ENCODE measurements around the gene BTRC. TPM values are rescaled to one million over a fixed set of nuclear protein-coding genes. Genes with fewer than 3 reads are reported as not detected.

The BTRC gene
- polyA plus RNA-seq, 5 donors = 22.7 to 26.1 (median 25.7) TPM

DNA sequence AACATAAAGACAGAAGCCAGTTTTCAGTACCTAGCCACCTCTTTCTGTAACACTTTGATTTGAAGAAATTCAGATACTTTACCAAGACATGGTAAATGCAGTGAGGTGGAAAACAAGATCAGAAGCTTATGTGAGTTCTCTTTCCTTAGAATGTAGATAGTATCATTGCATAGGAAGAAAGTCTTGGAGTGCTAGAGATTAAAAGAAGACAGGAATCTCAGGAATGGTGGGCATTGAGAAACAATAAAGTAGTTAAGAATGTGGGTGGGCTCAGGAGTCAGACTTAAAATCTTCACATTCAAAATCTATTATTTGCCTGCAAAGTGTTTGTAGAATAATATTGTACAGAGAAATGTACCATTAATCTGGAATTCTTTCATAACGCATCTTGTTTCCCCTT is 175.2 kb downstream of the BTRC start:
- DNase-seq = no peak

DNA sequence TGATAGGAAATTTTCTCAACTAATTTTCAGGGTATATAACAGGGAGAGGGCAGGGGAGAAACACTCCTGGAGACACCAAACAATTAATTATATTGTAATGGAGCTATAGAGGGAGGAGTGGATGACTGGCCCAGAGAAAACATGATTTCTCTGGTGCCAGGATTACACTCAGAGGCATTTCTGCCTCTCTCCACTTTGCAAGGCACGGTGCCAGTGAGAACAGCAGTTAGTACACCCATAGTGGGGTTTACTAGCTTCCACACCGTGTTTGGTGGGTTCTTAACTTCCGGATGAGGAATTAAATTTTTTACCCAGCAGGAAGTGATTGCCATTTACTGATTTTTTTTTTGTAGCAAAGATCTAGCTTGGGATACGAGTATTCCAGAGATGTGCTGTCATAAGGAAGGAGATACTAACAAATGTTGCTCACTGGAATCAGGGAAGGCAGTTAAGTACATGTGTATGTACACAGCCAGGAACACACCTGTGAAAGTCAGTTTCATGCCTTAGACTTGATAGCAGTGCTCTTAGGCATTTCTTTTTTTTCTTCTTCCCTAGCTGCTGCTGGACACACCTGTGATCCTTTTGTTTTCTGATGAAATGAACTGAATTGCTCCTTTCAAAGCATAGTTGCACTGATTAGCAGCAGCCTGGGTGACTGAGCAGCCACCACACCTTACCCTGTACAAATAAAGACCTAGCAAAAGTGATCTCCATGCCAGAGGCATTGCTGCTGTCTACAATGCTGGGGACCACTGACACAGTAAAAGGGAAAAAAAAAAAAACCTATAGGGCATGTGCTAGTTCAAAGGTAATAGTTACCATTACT is 176.0 kb downstream of the BTRC start:
- no peak for DNase-seq

DNA sequence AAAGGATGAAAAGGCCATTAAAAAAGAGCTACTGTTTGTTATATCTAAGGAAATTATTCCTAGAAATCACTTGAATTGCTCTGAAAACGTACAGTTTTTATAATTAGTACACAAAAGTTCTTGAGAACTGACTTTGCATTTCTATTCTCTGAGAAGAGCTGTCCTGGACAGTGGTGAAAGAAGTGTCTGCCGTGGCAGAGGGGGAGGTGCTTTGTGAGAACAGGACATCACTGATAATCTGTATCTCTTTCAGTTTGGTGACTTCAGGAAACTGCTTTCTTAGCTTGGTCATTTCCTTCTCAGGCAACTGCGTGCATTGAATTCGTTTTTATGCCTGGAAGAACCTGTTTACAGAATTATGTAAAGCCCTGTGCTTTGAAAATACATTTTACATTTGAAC is 182.0 kb downstream of the BTRC start:
- no peak for DNase-seq

DNA sequence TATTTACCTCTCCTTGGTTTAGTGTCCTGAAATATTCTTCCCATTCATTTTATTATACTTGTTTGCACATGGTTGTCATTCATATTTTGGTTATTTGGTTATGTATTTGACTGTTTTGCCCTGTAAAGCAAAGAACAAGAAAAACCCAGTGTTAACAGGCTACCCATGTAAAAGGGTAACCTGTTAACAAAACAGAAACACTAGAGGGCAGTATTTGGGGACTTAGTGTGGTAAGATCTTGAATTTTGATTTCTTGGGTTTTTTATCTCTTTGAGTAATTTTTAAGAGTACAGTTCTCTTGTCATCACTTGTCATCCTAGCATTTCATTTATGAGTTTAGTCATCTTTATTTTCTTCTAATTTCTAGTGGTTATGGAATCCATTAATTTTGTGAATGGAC is 182.8 kb downstream of the BTRC start:
- no peak for DNase-seq

DNA sequence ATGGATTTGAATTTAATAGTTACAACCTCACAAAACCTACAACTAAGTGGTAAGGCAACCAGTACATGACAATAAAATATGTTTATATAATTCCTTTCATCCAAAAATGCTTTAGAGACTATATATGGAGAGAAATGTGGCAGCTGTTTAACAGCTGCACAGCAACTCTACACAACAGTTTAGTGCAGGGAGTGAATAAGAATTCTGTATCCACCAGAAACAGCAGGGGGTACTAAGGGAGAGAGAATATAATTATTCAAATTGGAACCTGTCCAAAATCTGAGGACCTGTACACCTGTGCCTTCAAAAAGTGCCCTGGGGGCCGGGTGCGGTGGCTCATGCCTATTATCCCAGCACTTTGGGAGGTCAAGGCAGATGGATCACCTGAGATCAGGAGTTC is 184.5 kb downstream of the BTRC start:
- no peak for DNase-seq

DNA sequence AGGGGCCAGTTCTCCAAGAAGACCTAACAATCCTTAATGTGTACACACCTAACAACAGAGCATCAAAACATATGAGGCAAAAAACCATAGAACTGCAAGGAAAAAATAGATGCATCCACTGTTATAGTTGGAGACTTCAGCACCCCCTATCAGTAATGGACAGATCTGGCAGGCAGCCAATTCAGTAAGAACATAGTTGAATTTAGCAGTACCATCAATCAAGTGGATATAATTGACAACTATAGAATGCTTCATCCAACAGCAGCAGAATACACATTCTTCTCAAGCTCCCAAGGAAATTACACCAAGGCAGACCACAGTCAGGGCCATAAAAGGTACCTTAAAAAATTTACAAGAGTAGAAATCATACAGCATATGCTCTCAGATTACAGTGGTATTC is 191.9 kb downstream of the BTRC start:
- no peak for DNase-seq

DNA sequence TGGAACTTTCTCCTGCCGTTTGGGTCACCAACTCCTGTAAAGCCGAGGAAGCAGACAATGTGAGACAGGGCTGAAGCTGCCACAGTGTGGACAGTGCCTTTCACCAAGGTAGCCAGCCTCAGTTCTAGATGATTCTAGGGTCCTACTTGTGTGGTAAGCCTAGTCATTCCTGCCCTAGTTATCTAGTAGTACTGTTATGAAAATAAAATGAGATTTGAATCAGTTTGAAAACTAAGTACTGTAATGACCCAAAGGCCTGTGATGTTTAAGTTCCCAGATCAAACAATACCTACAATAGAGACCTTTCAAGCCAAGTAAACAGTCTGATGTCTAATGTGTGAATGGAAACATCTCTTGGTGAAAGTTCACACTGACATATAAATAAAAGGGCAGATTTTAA is 197.0 kb downstream of the BTRC start:
- no peak for DNase-seq

DNA sequence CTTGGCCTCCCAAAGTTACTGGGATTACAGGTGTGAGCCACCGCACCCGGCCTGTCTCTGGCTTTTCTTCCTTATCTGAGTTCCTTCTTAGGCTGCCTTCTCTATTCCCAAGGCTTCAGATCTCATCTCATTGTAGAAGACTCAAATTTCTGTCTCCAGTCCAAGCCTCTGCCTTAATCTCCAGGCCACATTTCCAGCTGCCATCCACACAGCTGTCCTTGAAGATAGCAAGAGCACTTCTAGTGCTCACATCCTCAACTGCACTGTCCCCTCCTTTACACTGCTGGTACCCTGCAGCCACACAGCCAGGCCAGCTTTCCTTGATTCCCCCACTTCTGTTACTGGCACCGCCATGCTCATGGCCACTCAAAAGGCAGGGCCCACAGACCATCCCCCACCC is 198.5 kb downstream of the BTRC start:
- DNase-seq = no peak

DNA sequence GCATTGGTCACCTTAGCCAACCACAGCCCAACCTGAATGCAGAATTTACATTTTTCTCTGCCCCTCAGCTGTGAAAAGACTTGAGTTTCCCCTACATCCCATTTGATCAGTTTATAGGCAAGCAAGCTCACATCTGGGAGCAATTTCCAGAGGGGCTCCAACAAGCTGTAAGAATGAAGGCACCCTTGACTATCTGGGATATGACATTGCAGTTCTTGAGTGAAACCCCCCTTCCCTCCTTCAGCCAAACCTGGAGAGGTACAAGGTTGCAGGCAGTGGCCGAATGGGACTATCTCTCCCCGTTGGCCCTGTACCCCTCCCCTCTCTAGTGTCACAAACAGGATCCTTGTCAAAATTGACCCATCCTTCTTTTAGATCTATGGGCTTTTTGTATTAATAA is 203.6 kb downstream of the BTRC start:
- no peak for DNase-seq

DNA sequence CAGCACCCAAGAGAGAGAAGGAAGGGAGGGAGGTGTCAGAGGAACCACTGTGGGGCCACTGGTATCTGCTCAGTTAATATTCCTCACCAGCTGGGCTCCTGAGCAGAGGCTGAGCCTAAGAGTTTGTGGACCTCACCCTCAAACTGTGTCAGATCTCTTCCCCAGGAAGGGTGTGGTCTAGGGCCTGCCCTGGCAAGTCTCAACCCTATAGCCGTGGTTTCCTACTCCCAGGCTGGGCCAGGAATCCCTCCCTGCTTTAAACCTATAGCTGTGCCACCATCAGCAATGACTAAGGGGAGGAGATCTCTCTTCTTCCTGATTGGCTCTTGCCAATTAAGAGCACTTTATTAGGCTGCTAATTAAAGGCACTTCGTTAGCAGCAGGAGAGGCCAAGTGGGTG is 204.2 kb downstream of the BTRC start:
- DNase-seq = no peak

DNA sequence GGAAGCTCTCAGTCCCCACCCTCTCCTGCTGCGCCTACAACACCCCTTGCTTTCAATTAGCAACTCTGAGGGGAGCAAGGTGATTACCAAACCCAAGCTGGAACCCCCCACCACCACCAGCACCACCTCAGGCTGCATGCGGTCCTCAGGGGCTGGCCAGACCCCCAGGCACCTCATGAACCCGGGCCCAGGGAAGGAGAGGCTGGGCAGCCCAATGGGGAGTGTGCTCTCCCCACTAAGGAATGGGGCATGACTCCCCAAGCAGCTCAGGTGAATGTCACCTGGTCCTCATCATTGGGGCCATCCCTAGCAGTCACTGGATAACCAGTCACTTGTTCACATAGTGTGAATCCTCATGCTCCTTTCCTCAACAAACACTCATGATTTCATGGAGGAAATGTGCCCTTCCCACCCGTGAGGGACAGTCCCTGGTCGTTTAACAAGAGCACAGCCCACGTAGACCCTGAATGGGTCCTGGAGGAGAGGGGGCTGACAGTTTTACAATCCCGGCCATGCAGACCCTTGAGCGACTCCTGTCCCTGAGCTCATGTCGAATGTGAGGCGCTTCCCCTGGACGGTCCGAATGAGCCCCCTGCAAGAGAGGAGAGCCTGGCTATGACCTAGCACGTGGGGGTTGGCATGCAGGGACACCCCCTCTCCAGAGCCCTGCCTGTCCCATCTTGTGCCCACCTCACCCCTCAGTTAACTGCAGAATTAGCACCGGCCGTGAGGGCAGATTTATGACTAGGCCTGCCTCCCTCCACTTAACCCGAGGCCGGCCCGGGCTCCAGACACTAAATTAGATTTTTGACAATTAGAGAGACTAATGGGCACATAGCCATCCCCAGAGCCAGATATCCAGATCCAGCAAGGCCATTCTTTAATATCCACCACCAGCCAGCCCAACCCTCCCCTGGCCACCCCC is 205.0 kb downstream of the BTRC start:
- DNase-seq = no peak

DNA sequence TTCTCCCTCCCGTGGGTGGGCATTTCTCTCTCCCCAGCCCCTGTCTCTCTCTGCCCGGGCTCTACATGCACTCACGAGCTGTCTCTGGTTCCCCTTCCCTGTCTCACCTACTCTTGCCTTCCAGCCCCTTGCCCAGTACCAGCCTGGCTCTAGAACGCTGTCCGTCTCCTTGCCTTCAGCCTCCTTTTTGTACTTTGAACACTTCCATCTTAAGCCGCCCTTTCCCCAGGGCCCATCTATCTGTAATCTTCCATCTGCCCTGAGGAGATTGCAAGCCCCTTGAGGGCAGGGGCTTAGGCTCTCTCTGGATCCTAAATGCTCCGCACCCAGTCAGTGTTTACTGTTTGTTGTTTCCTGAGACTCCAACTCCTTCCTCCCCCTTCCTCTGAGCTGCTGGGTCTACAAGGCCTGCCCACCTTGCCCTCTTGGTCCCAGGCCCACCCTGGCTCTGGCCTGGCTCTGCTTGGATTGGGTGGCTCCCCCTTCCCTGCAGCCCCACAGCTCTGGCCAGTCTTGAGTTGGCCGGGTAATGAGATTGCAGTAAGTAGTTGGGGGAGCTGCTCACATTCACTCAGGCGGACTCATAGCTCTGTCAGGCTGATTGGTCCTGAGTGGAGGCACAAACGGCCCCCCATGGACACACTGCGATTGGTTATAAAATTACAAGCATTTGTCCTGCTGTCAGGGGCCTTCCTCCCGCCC is 205.8 kb downstream of the BTRC start:
- no peak for DNase-seq

DNA sequence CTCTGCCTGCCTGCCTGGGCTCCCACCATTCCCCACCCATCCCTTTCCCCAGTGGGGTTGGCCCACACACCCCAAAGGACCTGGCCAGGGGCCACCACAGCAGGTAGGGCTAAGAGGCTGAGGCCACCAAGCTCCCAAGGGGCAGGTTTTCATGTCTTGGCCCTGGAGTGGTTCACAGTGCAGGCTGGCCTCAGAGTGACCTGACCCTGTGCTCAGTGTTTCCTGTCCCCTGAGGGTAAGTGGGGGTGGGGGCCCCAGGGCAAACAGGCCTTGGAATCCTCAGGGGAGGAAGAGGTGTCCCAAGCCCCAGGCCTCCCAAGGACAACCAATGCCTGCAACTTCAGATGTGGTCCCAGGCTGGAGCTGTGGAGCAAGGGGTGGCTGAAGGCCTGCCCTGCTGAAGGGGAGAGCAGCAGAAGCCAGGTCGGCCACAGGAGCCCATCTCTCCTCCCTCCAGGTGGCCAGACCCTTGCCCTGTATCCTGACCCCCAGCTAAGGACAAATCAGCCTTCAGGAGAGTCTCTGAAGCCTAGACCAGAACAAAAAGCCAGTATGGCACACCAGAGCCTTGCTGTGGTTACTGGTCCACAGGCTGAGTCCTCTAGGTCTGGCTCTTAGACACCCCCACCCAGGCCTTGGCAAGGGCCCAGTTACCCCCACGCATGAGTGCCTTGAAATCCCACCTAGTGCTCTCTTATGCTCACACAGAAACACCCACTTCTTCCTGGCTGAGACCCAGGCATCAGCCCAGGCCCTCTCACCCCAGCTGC is 206.5 kb downstream of the BTRC start:
- DNase-seq = no peak

DNA sequence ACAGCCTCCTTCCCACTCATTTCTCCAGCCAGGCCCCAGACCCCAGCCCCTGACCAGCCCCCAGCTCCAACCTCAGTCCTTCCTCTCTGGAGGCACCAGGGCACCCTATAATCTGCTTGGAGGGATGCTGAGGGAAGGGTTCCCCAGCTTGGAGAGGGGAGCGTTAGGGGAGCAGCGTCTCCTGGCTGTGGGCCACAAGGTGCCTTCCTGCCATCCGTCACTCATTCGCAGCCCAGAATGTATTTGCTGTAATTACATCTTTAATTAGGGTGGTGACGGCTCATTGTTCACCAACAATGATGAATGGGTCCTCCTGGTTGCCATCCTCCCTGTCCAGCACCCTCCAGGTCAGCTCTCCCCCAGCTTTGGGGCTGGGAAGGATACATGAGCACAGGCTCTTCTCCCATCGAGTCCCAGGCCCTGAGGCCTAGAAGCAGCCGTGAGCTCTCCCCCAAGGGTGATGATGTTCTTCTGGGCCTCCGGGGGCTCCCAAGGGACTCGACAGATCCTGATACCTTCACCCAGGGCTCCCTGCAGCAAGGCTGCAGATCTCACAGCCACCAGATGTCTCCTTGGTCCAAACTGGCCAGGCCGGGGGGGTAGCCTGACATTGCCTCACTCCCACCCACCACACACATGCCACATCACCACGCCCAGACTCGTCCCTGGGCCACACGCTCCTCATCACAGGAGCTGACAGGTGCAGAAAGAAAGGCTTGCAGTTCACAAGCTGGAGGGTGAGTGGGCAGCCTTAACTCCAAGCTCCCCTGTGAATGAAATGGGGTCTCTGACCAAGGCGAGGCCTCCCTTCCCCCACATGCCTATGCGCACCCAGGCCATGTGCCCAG is 207.3 kb downstream of the BTRC start:
- DNase-seq = no peak

DNA sequence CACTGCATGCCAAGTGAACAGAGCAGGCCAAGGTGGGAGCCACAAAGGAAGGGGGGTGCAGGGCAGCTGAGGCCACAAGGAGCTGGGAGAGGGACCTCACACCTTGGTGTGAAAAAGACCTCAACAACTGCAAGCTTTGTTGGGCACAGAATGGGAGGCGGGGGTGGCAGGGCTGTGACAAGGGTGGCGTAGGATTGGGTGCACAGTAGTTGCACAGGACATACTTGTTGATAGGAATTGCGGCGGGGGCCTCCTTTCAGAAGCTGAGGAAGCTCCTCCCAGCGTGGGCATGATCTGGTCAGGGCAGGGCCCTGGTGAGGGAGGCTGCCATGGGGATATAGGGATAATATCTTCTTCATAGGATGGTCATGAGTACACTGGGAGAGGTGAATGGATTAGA is 208.3 kb downstream of the BTRC start:
- no peak for DNase-seq

DNA sequence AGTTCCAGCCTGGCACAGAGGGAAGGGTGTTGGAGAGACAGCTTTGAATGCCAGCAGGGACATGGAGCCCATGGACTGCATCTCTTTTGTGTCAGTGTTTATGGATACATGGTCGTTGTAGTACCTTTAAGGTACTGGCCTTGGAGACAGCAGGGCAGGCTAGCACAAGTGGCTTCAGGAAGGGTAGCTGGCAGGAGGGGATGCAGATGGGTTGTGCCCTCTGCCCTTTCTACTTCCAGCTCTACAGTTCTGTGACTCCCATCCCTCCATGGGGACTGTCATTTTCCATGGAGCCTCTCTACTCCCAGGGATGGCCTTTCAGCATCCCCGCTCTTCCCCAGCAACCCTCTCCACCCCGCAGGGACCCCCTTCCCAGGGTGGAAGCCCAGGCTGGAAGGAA is 209.0 kb downstream of the BTRC start:
- DNase-seq = no peak

DNA sequence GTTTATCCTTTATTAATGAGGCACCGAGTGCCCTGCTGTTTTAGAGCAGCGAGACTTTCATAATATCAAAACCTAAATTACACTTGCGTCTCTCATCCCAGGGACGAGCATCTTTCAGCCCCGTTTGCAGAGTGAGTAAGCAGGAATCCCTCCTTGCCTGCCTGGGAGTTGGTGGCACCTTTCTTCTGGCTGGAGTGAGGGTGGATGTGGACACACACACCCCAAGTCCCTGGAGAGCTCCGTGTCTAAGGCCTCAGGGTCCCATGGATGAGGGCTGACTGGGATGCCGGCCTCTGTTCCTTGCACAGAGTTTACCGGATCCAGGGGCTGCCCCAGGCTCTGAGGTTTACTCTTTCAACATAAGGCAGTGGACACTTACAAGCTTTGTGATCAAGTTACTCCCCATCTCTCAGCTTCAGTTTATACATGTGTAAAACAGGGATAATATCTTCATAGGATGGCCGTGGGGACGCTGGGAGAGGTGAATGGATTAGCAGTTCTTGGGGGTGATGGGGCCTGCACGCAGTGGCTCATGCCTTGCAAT is 209.6 kb downstream of the BTRC start:
- no peak for DNase-seq

DNA sequence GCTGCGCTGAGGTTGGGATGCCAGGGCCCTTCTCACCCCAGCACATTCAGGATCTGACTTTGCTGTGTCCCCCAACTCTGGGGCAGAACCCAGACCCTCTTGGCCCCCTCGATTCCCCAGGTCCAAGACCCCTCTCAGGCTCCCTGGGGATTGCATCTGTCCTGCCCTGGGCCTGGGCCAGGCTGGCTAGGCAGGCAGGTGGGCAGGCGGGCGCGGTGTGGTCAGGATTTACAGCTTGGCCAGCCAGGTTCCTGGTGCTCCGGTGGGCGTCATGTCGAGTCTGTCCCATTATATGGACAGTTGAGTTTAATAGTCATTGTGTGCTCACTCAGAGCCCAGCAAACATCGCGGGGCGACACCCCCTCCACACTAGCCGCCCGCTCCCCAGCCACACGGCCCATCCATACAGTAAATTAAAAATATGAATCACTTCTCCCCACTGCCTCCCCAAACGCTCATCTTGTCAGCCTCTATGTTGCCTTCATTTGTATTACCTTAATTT is 210.6 kb downstream of the BTRC start:
- DNase-seq = no peak

DNA sequence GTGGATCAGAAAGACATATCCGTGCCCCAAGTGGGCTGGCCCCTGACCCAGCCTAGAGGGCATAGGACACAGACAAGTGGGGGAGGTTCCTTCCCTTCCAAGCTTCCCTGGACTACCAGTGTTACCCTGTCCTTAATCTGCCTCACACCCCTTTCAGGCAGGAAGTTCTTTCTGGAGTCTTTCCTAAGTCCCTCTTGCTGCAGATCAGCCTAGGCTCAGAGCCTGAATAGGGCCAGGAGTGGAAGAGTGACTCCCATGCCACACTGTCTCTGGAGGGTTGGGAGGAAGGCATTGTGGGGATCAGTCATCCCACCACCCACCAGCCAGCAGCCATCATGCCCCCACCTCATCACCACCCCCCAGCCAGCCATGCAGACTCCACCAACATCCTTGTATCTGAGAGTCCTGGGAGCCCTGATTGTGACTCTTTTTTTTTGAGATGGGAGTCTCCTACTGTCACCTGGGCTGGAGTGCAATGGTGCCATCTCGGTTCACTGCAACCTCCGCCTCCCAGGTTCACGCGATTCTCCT is 211.5 kb downstream of the BTRC start:
- no peak for DNase-seq

DNA sequence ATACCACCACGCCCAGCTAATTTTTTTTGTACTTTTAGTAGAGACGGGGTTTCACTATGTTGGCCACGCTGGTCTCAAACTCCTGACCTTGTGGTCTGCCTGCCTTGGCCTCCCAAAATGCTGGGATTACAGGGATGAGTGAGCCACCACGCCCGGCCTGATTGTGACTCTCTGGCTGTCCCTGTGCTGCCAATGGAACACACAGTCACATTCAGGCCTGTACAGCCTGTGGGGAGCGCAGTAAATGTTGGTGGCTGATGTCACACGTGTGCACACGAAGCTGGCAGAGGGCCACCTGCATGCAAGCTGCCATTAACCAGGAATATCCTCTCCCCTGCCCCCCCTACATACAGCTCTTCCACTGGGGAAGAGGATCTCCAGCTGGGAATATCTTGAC is 212.0 kb downstream of the BTRC start:
- no peak for DNase-seq

Measured in right lung (tissue), 5 donors.